Stimulated activated CD8-positive, alpha-beta memory T cell treated with anti-CD3 and anti-CD28 coated beads, Interleukin-15, amount 100 ng/mL, for 4 hours (primary cell): Measurements from ENCODE around the gene BIVM.

Source experiments
- DNase-seq, 2 donors: peaks; one replicate each; pipeline ENCODE4 v3.0.0-alpha.2; 2020; ENCODE audit warnings: low read depth in 2 of 2

The BIVM gene

DNA sequence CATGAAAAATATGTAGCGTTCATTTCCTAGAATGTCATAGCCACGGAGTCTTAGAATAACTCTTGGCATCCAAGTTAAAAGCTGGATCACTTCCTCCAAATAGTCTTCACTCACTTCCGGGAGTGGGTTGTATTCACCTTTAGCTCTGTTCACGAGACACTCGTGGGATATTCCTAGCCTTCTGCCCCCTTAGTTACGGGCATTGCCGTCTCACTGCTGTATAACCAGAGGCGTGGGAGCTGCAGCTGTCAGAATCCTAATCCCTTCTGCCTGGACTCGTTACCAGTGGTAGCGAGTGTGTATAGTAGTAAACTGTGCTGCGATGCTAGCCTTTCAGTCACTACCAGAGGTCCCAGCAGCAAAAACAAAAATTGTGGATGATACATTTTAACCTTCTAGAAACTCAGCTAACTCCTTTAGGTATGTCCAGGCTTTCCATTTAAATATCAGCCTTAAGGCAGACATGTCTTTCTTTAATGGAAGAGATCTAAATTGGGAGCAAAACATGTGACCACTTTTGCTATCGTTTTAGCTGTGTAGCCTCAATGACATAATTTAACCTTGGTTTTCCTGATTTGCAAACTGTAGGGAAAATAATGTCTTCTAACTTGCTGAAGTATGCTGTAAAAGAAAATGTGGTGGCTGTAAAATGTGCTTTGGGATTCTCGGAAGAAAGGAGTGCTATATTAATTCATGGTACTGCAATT is 81.0 kb downstream of the BIVM start:
- no peak for DNase-seq

DNA sequence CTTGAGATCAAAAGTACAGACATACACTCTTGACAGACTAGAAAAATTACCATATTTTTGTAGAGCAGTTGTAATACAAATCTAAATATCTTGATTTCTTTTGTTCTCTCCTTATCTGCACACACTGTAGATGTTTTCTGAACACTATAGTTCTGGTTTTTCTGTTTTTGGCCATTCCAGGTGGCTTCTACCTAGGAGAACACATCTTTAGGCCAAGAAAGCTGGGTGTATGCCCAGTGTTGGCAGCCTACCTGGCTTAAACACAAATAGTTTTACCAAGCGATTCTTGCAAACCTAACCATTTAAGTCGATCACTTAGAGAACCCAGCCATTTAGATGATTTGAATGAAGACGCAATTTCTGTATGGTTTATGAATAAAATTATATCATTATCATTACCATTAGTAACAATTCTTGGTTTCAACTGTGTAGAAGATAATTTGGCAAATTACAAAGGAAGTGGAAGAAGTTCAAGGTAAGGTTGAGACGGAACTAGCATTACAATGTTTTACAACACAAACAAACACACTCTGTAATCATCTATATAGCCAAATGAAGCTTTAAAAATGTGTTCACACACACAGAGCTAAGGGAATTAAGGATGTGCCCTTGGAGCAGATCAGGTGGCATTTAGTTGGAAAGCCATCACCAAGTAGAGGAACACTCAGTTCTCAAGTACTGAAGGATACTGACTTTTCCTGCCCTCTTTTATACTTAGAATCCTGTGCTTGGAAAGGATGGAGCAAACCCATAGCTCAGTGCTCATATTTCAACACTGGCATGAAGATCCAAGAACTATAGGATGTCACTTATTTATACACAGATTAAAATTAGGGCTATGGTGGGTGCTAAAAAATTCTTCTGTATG is 83.1 kb downstream of the BIVM start:
- DNase-seq = no peak
